LNCAP (cell line): ENCODE data around the gene TDP2.

ENCODE experiments used
- CTCF ChIP-seq: fragments of 450-650 bp; IDR thresholded peaks from 2 replicates; pipeline ENCODE4 v1.5.1; 2017; ENCODE audit warnings: mild to moderate bottlenecking

Gene TDP2

GRCh38 chr6:24648276-24648675 is 18.4 kb downstream of the TDP2 start:
- no peak for TF ChIP-seq CTCF

- no peak for TF ChIP-seq CTCF
Measured at GRCh38 chr6:24646771-24647170, 19.9 kb downstream of the TDP2 start.

GRCh38 chr6:24644377-24644776 is 22.3 kb downstream of the TDP2 start:
- TF ChIP-seq CTCF: no peak

- no peak for TF ChIP-seq CTCF
Measured at GRCh38 chr6:24643920-24644319, 22.8 kb downstream of the TDP2 start.

- no peak for TF ChIP-seq CTCF
Measured at GRCh38 chr6:24642061-24642460, 24.6 kb downstream of the TDP2 start.

- TF ChIP-seq CTCF: no peak
Measured at GRCh38 chr6:24640166-24640565, 26.5 kb downstream of the TDP2 start.

- no peak for TF ChIP-seq CTCF
Measured at GRCh38 chr6:24636681-24637080, 30.0 kb downstream of the TDP2 start.

- no peak for TF ChIP-seq CTCF
Measured at GRCh38 chr6:24632573-24632972, 34.1 kb downstream of the TDP2 start.
